ENCODE data around the gene ETV3.
"Not testable (repeated sequence)": the region's sequence is repeated elsewhere in the genome, so short reads cannot be mapped to it uniquely, and the experiment has no call there.

The ETV3 gene

DNA sequence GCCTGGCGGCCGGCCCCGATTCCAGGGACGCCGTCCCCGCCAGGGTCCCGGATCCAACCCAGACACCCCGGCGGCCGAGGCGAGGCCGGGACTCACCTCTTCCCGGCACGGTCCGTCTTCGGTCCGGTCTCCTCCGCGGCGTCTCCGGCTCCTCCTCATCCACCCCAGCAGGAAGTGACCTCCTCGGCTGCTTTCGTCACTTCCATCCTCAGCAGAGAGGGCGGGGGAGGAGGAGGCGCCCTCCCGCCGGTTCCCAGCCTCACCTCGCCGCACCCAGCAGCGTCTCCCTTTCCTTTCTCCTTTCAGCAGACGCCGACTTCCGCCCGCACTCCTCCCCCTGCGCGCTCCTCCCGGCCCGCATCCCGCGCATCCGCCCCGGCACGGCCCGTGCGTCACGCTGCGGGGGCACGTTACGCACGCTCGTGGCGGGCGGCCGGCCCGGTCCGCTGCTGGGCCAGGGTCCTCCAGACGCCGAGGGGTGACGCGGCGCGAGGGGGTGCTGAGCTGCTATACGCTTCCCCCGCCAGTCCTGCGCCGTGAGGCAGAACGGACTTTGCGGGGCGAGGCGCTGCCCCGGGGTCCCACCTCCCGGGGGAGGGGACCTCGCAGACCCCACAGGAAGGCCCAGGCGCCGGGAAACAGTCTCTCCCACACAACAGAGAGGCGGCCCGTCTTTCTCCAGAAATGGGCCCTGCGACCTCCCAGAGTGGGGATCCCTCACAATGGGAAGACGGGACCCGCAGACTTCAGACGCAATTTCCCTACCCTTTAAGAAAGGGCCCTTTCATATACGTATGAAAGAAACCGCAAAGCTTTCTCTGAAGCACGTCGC is at the start of gene ETV3:
ETV3 (minus strand) TSS at position 176 of the 832 bp plus-strand sequence. CDS start 2,043 bp downstream, outside the sequence.
- DNase-seq: peak; percentile 88

DNA sequence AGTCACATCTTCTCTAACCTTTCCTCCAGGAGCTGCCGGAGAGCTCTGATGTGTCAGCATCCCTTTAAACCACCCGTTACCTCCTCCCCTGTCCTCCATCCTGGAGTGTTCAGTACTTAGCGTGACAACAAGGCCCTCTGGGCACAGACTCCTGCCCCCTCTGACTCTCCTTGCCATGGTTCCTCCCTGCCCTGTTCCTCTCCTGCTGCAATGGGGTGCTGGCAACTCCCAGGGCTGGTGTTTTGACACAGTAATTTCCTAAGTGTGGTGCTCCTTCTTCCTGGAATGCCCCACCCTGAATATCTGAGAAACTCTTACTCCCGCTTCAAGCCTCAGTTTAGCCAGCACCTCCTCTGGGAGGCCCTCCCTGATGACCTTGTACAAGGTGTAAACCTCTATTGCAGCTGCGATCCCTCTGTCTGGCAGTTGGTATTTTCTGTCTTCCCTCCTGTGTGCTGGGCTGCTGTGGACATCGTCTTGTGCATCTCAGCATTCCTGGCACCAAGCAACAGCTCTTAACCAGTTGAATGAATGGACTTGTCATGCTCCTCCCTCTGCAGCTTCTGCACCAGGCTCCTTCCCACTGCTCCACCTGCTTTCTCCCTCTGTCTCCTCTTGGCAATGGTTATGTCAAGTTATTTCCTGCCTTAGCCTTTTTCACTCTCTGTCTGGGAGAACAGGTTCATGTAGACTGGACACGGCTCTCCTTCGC is 48.2 kb upstream of the ETV3 start:
- DNase-seq: no peak

DNA sequence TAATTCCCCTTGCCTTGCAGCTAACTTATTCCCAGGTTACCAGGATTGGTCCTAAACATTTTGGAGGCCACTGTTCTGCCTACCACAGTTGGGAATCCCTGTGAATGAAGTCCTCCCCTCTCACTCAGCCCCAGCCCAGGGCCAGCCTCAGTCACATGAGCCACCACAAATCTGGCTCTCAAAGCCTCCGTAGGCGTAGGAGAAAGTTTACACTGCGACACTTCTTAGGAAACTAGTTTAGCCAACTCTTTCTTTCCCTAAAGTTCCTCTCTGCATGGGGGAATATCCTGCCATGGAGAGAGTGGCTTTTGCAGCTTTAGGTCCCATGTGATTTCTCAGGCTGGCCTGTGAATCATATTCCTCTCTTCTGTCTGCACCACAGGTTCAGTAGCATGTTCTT is 45.7 kb upstream of the ETV3 start:
- DNase-seq: no peak

DNA sequence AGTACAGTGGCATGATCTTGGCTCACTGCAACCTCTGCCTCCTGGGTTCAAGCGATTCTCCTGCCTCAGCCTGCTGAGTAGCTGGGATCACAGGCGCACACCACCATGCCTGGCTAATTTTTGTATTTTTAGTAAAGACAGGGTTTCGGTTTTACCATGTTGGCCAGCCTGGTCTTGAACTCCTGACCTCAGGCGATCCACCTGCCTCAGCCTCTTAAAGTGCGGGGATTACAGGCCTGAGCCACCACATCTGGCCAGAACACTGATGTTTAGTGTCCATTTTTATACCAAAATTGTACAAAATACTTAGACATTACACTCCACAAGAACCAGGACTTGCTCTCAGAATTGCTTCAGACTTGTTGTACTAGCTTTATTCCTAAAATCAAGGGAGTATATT is 44.2 kb upstream of the ETV3 start:
- DNase-seq: not testable (repeated sequence)

DNA sequence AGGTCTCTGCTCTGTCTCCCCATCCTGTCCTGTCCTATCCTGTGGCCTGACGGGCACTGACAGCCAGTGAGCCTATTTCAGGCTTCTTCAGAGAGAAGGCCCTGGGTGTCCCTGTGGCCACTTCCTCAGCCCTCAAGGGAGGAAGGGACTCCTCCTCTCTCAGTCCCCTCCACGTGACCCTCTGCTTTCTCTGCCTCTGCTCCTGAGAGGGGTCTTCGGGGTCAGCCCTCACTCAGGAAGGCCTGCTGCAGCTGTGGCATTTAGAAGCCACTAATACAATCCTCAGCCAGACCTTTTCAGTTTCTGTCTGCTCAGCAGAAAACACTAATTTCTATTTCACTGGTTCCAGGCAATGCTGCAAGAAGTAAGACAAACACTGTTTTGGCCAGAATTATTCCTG is 43.6 kb upstream of the ETV3 start:
- DNase-seq: no peak

DNA sequence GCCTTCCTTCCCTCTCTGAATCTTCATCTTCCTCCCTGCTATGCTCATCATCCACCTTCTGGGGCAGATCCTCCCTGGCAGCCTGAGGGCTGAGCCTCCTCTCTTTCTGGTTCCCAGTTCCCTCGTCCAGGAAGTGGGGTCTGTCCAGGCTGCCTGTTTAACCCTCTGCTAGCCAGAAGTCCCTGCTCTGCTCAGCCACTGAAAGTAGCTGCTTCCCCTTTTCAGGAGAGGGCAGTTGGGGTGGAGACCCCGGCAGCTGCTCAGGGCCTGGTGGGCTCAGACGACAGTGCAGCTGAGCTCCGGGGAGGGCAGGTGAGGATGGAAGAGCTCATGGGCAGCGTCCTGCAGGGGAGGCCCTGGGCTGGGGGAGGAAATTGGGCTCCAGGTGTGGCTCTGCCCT is 43.1 kb upstream of the ETV3 start:
- no peak for DNase-seq

DNA sequence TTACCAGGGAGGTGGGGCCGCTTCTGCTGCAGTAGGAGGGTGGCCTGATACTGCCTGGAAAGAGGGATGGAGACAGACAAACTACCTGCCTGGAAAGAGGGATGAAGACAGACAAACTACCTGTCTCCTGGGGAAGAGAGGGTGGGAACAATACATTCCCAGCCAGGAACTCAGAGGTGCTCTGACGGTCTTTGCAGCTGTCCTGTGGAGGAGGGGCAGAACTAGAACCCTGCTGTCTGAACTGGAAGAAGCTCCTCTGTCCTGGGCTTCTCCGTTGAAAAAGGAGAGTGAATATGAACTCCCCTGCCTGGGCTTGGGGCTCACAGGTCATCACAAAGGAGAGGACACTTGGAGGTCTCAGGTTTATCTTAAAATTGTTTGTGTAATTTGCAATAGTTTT is 40.3 kb upstream of the ETV3 start:
- DNase-seq: no peak

DNA sequence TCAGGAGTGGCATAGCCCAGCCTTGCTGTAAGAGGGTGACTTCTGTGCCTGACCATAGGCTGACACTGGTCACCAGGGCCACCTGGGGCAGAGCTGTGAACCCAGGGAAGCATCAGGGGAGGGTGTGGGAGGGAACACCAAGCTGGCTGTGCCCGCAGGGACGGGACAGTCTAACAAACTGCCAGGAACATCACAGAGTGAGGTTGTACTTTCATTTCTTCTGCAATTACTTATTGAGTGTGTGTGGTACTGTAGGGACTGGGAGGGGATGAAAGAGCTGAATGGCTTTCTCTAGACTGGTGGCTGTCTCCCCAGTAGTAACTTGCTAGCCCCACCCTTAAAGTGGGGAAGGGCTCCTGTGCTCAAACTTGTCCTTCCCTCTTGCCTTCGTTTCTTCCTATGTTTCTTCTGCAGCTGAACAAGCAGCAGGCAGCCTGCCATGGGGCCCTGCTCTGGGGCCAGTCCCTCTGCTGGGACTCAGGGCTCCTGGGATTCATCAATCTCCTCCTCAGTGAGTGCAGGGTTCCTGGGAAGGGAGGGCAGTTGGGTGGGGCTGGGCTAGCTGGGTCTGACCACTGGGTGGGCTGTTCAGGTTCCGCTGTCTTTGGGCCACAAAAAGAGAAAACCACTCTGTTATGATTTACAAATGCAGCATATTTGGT is 39.7 kb upstream of the ETV3 start:
- no peak for DNase-seq

DNA sequence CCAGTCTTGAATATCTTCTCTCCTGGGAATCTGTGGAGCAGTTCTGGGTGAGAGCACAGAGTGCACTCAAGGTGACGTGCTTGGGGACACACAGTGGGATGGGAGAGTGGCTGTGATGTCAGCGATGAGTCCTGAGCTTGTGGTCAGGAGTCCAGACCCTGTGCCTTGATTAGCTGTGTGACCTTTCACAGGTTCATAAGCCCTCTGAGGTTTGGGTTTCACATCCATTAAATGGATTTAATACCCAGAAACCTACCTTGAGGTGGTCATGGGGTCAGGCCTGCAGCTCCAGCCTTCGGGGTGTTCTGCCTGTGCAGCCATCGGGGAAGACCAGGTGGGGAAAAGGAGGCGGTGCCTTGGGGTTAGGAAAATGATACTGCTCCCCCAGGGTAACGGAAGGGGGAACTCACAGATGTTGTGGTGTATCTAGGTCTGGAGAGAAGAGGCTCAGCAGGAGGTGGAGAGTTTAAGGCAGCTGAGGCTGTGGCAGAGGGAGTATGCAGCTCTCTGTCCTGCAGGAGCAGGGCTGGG is 38.5 kb upstream of the ETV3 start:
- DNase-seq: no peak

DNA sequence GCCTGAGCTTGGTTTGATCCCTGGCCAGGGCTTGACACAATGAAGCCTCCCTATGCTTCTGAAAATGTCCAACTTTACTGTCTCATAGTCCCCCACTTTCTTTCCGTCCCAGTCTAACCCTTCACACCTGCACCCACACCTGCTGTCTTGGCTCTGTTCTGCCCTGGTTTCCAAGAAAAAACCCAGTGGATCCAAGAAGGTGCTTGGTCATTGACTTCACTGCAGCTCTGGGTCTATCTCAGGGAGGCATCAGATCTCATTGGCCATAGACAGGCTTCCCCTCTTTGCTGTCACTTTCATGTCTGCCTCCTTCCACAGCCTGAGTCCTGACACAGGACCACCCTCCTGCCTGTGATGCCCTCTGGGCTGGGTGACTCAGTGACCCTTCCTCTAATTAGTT is 37.8 kb upstream of the ETV3 start:
- DNase-seq: no peak

DNA sequence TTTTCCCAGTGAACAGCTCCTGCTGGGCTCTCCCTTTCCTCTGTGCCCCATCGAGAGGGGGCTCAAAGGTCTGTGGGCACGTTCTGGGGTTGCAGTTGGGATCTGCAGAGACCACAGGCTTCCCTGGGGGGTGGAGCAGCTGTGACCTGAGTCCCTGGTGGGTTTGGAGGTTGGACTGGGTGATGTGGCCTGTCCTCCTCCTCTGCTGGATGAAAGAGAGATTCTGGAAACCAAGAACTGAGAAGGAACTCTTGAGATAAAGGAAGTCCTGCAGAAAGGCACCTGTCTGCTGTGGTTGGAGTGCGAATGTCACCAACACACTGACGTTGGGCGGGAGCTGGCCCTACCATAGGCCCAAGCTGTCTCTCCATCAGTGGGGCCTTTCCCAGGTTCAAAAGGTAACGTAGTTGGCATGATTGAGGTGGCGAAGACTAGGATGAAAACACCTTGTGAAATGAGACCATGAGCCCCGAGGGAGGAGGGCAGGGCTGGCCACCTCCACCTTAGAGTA is 35.8 kb upstream of the ETV3 start:
- DNase-seq: no peak

DNA sequence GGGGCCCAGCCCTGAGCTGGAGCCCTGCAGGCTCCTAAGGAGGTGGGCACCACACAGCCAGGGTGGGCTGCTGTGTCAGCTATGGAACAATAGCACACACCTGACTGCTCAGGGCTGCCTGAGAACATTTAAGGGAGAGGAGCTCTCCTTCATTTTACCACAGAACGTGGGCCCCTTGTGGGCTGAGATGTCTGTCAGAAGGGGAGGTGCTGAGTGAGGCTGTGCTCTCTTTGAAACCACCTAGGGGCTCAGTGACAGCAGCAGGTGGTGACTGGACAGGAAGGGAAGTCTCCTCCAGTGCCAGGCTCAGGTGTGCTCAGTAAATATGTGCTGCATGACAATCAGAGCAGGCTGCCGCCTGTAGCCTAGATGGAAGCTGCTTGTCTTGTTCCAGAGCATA is 35.0 kb upstream of the ETV3 start:
- DNase-seq: not testable (repeated sequence)

DNA sequence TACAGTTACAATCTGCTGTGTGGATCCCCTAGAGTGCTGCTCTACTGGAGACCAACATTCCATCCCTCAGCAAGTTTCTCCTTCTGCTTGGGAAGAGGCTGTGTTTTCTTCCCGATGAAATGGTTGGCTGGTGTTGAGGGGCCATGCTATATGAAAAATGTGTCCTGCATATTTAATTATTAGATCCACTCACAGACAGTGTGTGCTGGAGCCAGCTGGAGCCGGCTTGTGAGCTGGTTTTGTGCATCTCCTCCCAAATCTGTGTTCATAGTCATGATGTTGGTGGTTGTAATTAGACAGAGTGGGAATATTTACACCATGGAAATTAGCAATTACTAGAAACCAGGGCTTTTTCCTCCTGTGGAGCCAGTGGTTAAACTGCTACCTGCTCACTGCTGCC is 34.4 kb upstream of the ETV3 start:
- not testable (repeated sequence) for DNase-seq

DNA sequence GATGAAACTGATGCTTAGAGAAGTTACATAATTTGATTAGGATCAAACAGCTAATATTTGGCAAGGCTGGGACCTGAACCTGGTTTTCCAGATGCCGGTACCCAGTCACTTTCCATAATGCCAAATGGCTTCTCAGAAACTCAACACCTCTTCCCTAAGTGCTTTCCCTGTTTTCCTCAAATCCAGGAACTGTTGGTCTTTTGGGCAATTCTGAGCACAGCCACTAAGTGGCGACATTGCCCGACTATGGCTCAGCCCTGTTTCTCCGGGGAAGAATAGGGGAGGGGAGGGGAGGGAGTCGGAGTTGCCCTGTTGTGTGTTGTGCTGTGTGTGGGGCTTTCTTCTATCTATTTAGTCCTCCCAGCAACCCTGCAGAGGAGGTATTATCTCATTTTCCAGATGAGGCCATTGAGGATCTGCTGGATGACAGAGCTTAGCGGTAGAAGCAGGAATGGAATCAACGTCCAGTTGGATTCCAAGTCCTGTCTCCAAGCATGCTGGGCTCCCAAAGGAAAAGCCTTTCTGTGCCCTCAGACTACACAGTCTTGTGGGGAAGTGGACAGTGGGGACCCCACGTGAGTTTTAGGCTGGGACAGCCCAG is 33.8 kb upstream of the ETV3 start:
- DNase-seq: not testable (repeated sequence)

DNA sequence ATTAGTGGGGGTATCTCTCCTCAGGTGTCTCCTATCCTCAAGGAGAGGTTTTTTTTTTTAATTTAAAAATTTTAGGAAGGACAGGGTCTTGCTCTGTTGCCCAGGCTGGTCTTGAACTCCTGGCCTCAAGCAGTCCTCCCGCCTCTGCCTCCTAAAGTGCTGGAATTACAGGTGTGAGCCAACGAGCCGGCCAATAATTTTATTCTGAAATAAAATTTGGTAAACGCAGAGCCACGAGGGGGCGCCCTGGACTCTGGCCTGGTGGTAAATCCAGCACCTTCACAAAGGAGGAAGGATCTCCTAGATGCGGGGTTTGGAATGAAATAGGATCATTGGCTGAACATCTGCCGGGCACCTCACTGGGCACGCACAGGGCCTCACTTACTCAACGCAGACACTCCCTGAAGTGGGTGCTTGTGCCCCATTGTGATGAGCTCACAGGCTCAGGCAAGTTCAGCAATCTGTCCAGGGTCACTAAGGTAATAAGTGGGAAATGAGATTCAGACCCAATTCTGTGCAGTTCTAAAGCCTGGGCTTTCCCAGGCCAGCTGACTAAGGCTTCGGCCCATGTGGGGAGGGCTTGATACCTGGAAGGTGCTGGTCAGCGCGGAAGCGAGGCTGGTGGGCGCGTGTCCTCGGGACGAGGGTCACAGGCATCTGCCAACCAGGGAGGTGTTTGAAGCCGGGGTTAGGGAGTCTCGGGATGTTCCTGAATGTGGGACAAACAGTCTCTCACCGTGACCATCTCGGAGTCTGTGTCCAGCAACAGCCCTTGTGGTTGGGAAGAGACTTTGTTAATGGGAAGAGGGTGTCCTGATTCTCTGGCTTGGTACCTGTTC is 32.7 kb upstream of the ETV3 start:
- DNase-seq: peak; percentile 51

DNA sequence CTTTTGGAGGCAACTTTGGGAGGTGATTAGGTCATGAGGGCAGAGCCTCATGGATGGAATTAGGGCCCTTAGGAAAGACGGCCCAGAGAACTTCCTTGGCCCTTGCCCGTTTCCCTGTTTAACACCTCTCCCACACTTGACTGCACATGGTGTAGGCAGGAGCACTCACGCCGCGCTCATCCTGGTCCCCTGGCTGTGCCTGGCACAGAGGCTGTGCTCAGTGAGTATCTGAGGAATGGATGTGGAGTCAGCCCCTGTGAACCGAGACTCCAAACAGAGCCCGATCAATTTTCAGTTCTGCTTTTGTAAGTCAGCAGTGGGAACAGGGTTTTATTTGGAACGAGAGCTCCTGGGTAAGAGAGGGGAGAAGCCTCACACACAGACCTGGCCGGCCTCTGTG is 29.8 kb upstream of the ETV3 start:
- no peak for DNase-seq

DNA sequence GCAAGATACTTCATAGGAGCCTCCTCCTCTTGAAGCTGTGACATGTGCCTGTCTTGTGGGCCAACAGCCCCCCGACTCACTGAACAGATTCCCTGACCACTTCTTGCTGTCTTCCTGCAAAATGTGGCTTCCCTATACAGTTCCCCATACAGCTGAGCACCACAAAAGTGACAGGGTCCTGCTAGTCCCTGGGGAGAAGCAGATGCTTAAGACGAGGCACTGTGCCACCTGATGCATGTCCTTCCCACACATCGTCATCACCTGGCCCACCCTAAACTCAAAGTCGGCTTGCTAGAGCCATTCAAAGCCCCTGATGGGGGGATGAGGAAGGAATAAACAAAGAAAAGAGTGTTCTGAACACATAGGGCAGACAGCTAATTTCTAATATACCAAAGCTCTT is 29.2 kb upstream of the ETV3 start:
- DNase-seq: no peak

DNA sequence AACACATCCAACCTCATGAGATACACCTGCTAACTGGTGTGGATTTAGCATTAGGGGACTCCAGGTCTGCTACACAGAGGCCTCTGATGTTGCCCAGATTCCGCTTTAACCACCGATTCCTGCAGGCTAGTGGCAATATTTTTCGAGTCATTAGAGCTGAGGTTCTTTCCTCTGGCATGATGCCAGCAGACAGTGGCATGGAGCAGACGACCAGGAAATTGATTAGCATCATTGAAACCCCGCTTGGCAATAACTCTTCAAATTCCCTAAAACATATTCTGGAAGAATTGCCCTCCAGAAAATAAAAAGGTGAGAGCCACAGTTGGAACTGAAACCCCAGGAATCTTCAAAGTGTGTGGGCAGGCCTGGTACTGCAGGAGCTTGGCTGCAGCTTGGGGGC is 28.4 kb upstream of the ETV3 start:
- DNase-seq: no peak

DNA sequence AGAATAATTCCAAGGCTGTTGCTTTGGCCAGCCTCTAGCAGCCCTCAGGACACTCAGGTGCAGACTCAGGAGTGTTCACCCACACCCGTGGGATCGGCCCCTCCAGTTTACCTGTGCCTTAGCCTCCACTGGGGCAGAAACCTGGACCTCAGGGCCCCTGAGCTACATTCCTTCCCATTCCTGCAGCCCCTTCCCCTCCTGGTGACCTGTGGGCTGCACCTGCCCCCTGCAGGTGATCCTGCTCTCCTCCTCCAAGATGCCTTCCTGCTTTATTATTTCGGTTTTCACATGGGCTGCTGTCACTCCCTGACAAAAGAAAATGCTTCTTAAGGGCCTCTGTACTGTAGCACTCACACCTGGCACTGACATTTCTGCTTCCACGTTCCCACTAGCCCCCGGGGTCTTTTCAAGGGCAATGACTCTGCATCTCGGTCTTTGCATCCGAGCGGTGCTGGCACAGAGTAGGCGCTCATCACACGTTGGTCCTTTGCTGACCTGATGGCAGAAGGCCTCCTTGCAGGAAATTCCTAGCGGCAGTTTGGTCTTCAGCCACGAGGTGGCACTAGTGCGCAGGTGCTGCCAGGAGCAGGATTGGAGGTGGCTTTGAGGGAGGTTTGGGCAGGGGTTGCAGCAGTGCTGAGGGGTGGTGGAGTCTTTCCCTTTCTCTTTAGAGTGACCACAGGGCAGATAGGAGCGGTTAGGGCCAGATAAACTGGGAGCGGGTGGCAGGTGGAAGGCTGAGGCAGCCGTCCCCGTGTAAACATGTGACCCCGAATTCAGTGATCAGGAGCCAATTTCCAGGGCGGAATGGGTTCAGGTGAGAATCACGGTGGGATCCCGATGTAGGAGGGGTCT is 25.3 kb upstream of the ETV3 start:
- DNase-seq: peak; percentile 77

DNA sequence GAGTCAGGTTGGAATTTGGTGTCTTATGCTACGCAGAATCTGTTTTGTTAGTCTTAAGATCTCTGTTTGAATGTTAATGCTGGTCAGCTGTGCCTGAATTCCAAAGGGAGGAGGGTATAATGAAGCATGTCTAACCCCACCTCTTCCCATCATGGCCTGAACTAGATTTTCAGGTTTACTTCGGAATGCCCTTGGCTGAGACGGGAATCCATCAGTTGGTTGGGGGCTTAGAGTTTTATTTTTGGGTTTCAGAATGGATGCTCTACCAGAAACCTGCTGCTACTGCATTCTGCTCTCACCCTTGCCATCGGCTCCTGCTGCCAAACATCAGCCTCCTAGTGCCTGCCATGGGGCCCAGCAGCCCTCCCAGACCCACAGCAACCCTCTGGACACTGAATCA is 24.1 kb upstream of the ETV3 start:
- DNase-seq: no peak

DNA sequence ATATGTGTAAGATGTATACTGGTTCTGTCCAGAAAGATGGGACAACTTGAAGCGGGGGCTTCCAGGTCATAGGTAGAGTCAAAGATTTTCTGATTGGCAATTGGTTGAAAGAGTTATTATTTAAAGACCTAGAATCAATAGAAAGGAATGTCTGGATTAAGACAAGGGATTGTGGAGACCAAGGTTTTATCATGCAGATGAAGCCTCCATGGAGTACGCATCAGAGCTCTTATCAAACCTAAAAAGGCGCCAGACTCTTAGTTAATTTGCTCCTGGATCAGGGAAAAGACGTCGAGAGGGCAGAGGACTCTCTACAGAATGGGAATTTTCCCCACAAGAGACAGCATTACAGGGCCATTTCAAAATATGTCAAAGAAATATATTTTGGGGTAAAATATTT is 23.7 kb upstream of the ETV3 start:
- no peak for DNase-seq

All from CD4-positive, alpha-beta T cell treated with Interleukin-17A for 4 hours (primary cell).